Measurements from ENCODE around the gene PUS3. TPM values are rescaled to one million over a fixed set of nuclear protein-coding genes. Genes with fewer than 3 reads are reported as not detected.
"Not testable (repeated sequence)": the region's sequence is repeated elsewhere in the genome, so short reads cannot be mapped to it uniquely, and the experiment has no call there.

Gene PUS3
- total RNA-seq, 1 donor from 2014 or later: 7.1 TPM

DNA sequence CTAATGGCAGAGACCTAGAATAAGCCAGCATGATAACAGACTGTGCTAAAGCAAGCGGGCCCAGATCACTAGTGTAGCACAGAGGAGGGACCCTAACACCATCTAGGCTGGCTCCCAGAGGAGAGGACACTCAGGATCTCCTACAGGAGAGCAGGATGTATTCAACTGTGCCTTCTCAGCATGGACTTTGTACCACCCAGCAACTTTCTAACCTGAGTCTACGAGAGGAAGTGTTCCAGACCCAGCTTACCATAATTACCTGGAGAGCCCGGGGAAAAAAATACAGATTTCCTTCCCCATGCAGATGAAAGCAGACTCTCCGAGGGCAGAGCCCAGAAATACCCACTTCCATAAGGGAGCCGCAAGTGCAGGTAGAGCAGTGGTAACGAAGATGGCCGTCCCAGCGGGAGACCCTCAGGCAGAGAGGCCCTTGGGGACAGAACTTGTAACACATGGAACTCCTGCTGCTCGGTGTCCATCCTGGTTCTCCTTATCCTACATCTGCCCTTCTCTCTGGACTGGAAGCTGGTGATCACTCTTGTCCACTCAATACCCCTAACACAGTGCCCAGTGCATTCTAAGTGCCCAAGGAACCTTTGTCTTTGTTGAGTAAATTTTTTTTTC is 21.5 kb upstream of the PUS3 start:
- intact Hi-C loops (cut with DNase I): loop anchor here (10.0 kb wide), 1 partner anchor 340 kb away; the partner anchor contains the start of genes FOXRED1 and SRPRA
- no peak for DNase-seq (ENCODE audit: low spot score)

DNA sequence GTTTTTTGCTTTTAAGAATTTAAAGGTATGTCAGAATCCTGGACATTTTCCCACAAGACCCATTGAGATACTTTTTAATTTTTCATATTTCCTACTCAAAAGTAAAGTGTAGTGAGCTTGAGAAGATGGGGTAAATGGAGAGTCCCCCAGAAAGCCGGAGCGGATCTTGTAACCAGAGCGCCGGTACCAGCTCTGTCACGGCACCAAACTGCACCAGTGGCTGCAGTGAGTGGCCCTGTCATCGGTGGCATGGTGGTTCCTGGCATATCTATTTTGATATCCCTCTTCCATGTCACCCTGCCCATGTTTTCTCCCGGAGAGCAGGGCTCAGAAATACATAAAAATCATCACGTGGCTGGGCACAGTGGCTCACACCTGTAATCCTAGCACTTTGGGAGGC is 20.6 kb upstream of the PUS3 start:
- intact Hi-C loops (cut with DNase I): loop anchor here (1.0 to 10.0 kb wide), 2 partner anchors 271 to 341 kb away; partner anchors contain the start of genes FOXRED1 and SRPRA
- DNase-seq (ENCODE audit: low spot score): no peak

- intact Hi-C loops (cut with DNase I): loop anchor here (1.0 to 10.0 kb wide), 2 partner anchors 271 to 342 kb away; partner anchors contain the start of genes FOXRED1 and SRPRA
- no peak for DNase-seq (ENCODE audit: low spot score)
These were observed 20.1 kb upstream of the PUS3 start for GRCh38 chr11:125923012-125923579.

DNA sequence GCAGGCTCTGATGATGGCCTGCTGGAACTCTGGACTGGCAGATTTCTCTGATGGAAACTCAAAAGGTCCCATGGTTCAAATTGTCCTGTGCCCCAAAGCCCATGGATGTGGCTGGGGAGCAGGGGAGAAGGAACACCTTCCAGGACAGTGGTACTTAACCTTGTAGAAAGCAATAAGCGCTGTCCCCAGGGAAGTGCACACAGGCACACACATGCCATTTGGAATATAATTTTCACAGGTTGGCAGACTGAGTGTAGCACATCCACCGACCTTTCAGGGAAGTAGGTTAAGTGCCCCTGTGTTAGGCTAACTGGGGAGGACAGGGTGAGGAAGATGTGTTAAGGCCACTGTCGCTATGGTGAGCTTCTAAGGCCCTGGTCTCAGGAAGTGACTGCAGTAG is 19.1 kb upstream of the PUS3 start:
- intact Hi-C loops (cut with DNase I): loop anchor here (10.0 kb wide), 1 partner anchor 343 kb away; the partner anchor contains the start of genes FOXRED1 and SRPRA
- no peak for DNase-seq (ENCODE audit: low spot score)

DNA sequence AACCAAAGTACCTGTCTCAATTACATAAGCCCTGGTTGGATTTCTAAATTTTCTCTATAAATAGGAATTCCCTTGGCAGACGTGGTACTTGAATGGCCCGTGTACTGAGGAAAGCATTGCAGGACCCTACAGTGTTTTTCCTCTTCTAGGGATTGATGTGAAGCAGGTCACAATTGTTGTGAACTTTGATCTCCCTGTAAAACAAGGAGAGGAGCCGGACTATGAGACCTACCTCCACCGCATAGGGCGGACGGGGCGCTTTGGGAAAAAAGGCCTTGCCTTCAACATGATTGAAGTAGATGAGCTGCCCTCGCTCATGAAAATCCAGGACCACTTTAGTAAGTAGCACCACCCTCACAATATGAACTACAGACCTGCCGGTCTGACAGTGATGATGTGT is 18.0 kb upstream of the PUS3 start:
- no peak for DNase-seq (ENCODE audit: low spot score)
- intact Hi-C loops (cut with DNase I): loop anchor here (10.0 kb wide), 1 partner anchor 344 kb away; the partner anchor contains the start of genes FOXRED1 and SRPRA

GRCh38 chr11:125918140-125918840 is 15.3 kb upstream of the PUS3 start:
- intact Hi-C loops (cut with DNase I): no loop called here
- DNase-seq (ENCODE audit: low spot score): no peak

GRCh38 chr11:125916683-125917347 is 13.8 kb upstream of the PUS3 start:
- peak; percentile 68 for DNase-seq (ENCODE audit: low spot score)
- intact Hi-C loops (cut with DNase I): no loop called here

DNA sequence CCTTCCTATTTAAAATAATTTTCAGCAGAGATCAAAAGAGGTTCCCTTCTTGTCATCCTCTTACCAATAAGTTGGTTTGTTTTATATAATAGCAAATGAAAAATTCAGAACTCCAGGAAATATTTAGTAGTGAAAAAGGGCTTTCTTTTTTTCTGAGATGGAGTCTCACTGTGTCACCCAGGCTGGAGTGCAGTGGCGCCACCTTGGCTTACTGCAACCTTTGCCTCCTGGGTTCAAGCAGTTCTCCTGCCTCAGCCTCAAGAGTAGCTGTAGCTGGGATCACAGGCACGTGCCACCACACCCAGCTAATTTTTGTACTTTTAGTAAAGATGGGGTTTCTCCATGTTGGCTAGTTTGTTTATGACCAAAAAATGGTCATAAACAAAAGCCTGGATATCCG is 11.6 kb upstream of the PUS3 start:
- not testable (repeated sequence) for DNase-seq (ENCODE audit: low spot score)

GRCh38 chr11:125910226-125910849 is 7.3 kb upstream of the PUS3 start:
- DNase-seq (ENCODE audit: low spot score): no peak
- intact Hi-C loops (cut with DNase I): no loop called here

More for the DNA sequence above, 11.6 kb upstream of the PUS3 start:
- intact Hi-C loops (cut with DNase I): not testable (repeated sequence)

GRCh38 chr11:125904678-125905077 is 1.7 kb upstream of the PUS3 start:
- intact Hi-C loops (cut with DNase I): no loop called here
- no peak for DNase-seq (ENCODE audit: low spot score)

DNA sequence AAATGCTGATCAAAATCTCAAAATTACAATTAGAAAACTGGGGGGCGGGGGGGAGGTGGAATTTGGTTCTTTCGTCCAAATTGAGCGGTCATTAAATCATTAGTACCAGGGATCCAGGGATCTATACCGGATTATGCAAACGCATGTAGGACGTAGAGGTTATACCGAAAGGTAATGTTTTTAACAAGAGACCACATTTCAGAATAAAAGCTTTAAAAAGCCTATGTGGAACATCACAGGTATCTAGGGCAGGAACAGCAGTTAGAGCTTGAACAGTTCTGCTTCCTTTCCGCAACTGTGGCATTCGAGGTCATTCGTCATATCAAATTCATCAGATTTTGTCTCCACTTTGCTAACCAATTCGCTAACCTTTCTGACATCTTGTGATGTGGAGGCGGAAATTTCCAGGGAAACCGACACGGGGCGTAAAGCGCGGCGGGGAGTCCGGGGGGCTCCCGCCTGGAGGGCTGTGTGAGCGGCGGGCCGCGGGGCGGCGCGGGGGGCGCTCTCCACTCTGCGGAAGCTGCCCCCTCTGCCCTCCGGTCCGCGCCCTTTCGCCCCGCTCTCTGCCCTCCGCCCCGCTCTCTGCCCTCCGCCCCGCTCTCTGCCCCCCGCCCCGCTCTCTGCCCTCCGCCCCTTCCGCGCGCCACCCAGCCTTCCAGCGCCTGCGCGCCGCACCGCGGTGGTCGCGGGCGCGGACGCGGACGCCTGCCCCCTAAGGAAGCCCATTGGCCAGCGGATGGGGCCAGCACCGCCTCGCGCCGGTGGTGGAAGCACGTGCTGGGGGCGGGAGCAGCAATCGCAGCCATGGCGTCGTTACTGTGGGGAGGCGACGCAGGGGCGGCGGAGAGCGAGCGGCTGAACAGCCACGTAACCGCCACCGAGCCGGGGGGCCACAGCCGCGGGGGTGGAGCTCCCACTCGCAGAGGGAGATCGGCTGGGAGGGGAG is 979 bp upstream of the PUS3 start, which contains the start of gene DDX25:
Gene DDX25, plus strand, starts transcription at position 798 of the 949 bp plus-strand sequence. Its CDS starts 10 bp downstream, at position 808.
- intact Hi-C loops (cut with DNase I): loop anchor here (2.0 kb wide), 1 partner anchor 17 kb away; the partner anchor contains the start of gene HYLS1
- DNase-seq (ENCODE audit: low spot score): no peak

DNA sequence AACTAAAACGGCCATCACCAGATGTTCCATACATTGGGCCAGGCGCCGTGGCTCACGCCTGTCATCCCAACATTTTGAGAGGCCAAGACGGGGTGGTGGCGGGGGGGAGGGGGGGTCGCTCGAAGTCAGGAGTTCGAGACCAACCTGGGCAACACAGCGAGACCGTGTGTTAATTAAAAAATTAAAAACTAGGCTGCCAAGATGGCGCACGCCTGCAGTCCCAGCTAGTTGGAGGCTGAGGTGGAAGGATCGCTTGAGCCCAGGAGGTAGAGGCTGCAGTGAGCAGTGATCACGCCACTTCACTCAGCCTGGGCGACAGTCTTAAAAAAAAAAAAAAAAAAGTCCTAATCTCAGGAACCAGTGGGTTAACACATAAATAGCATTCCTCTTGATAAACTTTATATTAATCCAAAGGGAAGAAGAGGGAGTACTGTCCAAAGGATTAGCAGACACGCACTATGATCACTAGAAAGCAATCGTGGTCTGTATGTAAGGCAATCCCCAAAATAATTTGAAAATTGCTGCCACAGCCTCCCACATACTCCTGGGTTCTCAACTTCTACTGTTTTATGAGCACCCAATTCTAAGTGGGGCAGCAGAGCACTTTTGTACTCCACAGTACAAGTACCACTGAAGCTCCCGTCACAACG is 604 bp downstream of the PUS3 start:
- no peak for DNase-seq (ENCODE audit: low spot score)
- intact Hi-C loops (cut with DNase I): loop anchor here (2.0 kb wide), 1 partner anchor 16 kb away; the partner anchor contains the start of gene HYLS1

- DNase-seq (ENCODE audit: low spot score): no peak
- intact Hi-C loops (cut with DNase I): loop anchor here (2.0 kb wide), 1 partner anchor 15 kb away; the partner anchor contains the start of gene HYLS1
These were observed 1.1 kb downstream of the PUS3 start for GRCh38 chr11:125901872-125902271.

- intact Hi-C loops (cut with DNase I): no loop called here
- DNase-seq (ENCODE audit: low spot score): no peak
These were observed 10.0 kb downstream of the PUS3 start for GRCh38 chr11:125892994-125893393.

DNA sequence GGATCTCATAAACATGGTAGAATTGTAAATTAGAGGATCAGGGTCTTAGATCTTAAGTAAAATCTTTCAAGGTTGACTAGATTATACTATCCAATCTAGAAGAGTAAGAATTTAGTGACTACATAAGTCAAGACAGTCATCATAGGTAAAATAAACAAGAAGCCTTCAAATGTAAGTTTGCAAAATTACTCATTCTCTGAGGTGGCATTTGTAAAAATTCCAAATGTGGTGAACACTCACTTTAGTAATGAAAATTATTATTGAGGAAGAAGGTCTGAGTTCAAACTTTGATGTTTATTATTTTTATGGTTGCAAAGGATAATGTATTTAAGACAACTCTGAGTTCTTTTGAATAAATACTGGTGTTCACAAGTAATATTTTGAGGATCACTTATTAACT is 10.9 kb downstream of the PUS3 start:
- intact Hi-C loops (cut with DNase I): no loop called here
- DNase-seq (ENCODE audit: low spot score): no peak

- intact Hi-C loops (cut with DNase I): no loop called here
- no peak for DNase-seq (ENCODE audit: low spot score)
These were observed 12.4 kb downstream of the PUS3 start for GRCh38 chr11:125890447-125891100.

All from cardiac septum (tissue), 1 donor.